Activated T-helper 9 cell treated with anti-CD3 and anti-CD28 coated beads, Interleukin-2, amount 50 U/mL, for 16 hours (primary cell): ENCODE data around the gene KDM4C.
"Not testable (repeated sequence)": the region's sequence is repeated elsewhere in the genome, so short reads cannot be mapped to it uniquely, and the experiment has no call there.

Experiments
- DNase-seq: peaks from one replicate; pipeline ENCODE4 v3.0.0-alpha.2; 2020; ENCODE audit warnings: low read depth

Gene KDM4C

DNA sequence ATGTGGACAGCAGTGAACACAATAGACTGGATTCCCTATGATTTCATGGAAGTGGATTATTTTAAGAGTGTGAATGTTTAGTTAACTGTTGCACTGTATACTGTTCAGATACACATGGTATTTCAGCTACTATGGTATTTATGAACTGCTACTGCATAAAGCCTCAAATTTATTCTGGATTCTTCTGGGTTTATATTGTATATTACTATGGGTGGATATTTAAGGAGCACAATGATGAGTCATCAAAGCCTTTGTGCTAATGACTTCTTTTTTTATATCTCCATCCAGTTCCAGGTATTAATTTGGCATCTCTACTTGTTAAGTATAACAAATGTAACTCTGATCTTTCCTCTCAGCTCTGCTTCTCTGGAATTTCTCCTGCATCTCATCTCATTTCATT is 6.8 kb downstream of the KDM4C start:
- no peak for DNase-seq

GRCh38 chr9:6764950-6765349 is 7.2 kb downstream of the KDM4C start:
- no peak for DNase-seq

DNA sequence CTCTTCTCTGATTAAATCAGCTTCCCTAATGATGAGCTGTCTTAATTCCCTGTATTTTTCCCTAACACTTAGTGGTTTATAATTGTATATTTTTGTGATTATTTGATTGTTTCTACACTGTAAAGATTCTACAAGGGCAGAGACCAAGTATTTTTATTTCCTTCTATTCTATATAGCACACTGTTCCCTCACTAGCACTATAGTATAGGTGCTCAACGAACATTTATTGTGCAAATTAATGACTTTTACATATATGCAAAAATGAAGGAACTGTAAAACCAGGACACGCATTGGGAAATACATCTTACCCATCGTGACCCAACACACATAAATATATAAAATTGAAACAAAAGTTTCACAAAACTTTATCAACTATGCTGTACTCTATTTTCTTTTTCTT is 7.6 kb downstream of the KDM4C start:
- no peak for DNase-seq

- no peak for DNase-seq
These were observed 8.8 kb downstream of the KDM4C start for GRCh38 chr9:6766606-6767005.

DNA sequence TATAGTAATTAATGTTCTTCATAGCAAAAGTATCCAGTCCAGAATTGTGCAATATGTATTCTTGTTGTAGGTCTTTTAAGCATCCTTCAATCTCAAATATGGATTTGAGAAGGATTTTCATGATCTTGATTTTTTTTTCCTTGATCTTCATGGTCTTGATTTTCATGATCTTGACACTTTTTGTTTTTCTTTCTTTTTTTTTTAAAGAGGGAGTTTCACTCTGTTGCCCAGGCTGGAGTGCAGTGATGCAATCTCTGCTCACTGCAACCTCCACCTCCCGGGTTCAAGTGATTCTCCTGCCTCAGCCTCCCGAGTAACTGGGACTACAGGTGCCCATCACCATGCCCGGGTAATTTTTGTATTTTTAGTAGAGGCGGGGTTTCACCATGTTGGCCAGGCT is 10.8 kb downstream of the KDM4C start:
- not testable (repeated sequence) for DNase-seq

DNA sequence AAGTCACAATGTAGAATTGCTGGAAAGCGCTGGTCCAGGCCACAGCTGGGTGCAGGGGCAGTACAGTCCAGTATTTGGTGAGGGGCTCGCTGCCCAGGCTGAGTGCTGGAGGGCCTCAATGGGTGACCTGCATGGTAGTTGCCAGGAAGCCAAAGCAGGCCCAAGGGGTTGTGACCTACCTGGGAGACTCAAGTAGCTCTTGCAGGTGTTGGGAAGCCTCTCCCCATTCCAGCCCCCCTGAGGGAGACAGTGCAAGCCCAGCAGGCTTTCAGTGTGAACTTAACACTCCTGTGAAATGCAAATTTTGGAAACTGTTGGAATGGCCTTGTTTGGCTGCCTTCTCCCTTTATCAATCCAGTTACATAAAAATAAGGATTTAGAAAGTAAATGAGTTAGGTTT is 13.9 kb downstream of the KDM4C start:
- no peak for DNase-seq

- DNase-seq: no peak
These were observed 19.6 kb downstream of the KDM4C start for GRCh38 chr9:6777213-6777902.

GRCh38 chr9:6779417-6780241 is 21.9 kb downstream of the KDM4C start:
- no peak for DNase-seq

DNA sequence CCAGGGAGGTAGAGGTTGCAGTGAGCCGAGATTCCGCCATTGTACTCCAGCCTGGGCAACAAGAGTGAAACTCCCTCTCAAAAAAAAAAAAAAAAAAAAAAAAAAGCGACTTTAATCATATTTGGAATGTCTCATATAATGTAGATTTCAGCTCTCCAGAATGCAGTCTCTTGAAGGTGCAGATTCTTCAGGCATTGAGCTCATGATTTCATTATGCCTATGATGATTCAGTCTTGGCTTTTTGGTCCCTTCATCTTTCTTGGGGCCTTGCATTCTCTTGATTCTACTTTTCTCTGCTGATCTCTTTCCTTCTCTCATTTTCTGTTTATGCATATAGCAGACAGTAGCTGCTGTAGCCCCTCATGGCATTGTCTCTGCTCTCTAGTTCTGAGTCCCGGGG is 22.9 kb downstream of the KDM4C start:
- DNase-seq: no peak

GRCh38 chr9:6781476-6781875 is 23.7 kb downstream of the KDM4C start:
- no peak for DNase-seq

DNA sequence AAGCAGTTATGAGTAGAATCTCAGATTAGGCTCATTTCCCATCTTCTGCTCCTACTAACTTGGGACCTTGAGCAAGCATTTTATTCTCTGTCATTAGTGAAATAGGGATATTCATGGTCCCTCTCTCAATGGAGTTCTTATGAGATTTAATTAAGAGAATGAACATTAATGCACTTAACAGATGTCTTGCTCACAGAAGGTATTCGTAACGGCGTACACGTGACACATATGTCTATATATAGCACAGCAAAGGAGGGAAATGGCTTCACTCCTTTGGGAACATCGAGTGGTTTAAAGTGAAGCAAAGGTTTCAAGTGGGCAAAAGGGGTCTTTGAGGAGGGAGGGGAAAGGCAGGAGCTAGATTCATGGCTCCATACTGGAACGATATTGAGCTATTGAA is 24.6 kb downstream of the KDM4C start:
- DNase-seq: no peak

DNA sequence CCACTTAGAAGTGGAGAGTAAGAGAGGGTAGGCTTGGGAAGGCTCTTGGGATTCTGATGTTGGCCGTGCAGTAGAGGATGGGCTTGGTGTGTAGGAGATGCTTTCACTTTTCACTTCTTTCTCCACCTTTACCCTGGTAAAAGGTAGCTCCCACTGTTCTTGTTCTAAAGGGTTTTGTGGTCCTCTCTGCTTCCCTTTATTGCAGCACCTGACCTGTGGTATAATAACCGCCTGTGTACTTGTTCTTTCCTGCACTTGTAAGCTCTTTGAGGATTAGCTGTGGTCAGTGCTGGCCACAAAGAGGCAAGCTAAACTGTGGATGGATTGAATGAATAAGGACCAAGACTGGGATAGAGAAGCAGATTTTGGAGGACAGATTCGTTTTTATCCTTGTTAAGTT is 25.2 kb downstream of the KDM4C start:
- DNase-seq: no peak

- no peak for DNase-seq
These were observed 26.0 kb downstream of the KDM4C start for GRCh38 chr9:6783753-6784152.

- no peak for DNase-seq
These were observed 27.9 kb downstream of the KDM4C start for GRCh38 chr9:6785682-6786081.

DNA sequence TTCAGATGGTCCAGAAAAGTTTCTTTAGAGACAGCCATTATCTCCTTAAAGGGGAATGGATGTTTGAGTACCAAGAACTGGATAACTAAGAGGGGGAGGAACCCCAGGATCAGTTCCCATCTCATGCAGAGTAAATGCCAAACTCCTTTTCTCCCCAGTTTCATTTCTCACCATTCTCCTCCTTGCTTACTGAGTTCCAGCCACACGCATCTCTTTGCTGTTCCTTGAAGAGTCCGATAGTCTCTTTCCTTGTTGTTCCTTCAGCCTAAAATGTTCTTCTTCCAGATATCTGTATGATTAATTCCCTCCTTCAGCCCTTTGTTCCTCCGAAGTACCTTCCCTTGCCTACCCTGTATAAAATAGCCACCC is 30.0 kb downstream of the KDM4C start:
- no peak for DNase-seq

DNA sequence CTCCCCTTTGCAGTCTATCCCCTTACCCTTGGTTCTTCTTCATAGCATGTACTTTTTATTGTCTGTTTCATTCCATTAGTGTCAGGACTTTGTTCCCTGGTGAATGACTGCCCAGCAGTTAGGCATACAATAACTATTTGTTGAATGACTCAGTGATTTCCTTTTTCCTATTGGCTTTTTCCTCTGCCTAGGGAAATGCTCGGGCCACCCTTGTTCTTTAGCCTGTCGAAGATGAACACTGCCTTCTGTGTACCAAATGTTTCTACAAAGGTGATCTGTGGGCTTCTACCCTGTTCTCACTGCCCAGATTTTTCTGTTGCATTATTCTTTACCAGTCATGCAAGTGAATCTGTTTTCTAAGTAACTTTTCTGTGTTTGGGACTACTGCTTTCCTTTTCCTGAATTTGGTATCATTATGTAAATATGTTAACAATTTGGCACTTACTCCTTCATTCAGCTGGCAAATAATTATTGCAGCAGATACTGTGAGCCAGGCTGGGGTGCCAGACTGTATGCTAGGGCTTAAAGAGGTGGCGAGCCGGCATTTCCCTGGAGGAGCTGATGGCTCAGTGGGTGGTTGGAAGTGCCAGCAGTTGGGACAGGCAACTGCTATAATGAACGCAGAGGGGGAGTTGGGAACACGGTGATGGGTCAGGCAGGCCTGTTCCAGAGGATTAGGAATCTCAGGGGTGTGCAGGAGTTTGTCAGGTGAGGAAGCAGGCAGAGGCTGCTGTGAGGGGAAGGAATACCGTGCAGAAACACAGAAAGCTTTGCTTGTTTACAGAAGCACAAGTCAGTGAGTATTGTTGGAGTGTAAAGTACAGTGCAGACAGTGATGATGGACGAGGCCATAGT is 30.6 kb downstream of the KDM4C start:
- DNase-seq: no peak

DNA sequence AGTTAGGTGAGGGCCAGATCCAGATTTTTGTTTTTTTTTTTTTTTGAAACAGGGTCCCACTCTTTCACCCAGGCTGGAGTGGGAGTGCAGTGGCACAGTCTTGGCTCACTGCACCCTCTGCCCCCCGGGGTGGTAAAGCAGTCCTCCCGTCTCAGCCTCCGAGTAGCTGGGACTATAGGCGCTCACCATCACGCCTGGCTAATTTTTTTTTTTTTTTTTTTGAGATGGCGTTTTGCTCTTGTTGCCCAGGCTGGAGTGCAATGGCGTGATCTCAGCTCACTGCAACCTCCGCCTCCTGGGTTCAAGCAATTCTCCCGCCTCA is 31.2 kb downstream of the KDM4C start:
- DNase-seq: not testable (repeated sequence)

DNA sequence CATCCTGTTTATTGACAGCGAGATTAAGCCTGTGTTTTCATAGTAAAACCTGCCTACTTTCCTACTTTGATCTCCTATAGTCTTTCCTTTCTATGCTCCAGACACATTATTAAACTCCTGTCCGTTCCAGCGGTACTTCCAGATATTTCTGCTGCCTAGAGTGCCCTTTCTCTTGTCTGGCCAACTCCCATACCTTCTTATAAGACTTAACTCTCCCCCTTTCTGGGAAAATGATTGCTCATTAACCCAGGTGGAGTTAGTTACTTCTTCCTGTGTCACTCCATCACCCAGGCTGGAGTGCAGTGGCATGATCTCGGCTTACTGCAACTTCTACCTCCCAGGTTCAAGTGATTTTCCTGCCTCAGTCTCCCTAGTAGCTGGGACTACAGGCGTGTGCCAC is 33.1 kb downstream of the KDM4C start:
- no peak for DNase-seq

DNA sequence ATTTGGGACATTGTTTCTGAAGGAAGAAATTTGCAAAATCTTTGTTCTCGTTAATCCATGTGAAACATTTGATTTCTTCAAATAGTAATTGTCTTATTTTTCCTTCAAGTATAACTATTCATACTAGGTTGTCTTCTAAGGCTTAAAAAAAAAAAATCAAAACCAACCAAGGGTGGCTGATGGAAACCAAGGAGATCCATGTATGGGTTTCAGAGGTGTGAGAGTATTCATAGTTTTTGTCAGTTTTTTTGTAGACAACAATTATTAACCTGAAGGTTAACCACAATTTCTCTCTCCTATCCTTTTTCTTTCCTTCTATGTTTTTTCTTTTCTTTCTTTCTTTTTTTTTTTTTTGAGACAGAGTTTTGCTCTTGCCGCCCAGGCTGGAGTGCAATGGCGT is 35.4 kb downstream of the KDM4C start:
- DNase-seq: no peak

DNA sequence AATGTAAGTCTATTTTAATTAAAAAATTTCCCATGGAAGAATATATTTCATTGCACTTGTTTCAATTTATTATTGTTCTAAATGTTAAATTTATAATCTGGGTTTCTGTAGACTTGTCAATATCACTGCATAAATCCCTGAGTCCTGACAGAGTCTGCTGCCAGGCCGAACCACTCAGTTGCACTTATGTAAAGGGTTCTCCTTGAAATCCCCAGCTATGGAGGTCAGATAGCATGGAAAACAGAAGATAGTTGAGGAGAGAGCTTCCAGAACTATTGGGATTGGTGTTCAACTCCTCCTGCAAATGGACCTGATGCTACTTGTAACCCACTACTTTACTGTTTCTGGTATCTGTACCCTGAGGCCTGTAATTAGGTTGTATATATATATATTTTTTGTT is 37.2 kb downstream of the KDM4C start:
- DNase-seq: no peak

- DNase-seq: no peak
These were observed 45.2 kb downstream of the KDM4C start for GRCh38 chr9:6802926-6803325.

DNA sequence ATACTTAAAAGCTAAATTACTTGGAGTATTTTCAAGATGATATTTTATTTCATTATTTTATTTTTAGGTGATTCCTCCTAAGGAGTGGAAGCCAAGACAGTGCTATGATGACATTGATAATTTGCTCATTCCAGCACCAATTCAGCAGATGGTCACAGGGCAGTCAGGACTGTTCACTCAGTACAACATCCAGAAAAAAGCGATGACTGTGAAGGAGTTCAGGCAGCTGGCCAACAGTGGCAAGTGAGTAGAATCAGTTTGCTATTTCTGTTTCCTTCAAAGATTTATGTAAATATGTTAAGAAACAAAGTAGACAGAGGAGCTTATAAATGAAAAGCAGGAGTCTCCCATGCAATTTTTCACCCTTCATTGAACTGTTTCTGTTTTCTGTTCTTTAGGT is 47.8 kb downstream of the KDM4C start:
- DNase-seq: no peak

GRCh38 chr9:6806318-6806717 is 48.5 kb downstream of the KDM4C start:
- DNase-seq: not testable (repeated sequence)
